ENCODE data around the gene PI4KB.
A peak's percentile ranks its signal among the peaks of the same experiment; 100 is the strongest.

DNA sequence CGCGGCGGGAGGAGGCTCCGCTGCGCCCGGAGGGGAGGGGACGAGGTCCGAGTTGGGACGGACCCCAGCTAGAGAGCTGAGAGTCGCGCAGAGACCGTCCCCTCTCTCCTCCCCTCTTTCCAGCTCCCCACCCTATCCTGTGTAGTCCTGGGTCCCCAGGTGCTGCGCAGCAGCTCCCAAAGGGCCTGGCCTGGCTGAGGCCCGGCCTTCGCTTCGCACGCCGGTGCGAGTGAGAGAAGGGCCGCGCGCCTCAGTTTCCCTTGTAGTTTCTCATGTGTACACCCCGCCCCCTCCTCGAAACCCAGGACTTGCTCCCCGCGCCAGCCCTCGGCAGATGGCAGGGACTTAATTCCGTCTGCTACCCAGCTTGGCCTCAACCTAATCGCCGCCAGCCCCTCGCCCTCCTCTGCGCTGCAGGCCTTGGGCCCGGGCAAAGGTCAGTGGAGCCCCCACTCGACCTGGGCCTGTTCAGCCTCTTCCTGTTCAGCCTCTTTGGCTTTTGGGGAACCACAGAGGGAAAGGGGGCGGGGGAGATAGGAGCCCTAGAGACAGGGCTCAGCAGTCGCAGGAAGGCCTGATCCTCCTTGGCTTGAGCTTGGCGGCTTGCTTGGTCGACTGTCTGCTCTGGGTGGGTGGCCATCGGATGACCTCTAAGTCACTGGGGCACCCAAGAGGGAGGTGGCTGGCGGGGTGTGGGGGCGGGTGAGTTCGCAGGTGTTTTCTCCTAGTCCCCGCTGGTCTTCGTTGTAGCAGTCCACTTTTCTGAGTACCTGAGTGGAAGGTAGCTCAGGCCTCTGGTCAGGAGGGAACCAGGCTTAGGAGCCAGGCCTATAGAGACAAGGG is 44.1 kb downstream of the PI4KB start:
- TF ChIP-seq FOSL2 (IDR thresholded peaks at IDR 0.05; ENCODE audit: borderline replicate concordance, low read depth) (no peak), RAD21 (IDR thresholded peaks at IDR 0.05; ENCODE audit: low read length) (no peak), JUND (IDR thresholded peaks at IDR 0.05) (no peak), MXI1 (IDR thresholded peaks at IDR 0.05; ENCODE audit: low read depth, low read length) (peak; percentile 52; the same call in 1 of the 2 replicates), EZH2phosphoT487 (IDR thresholded peaks at IDR 0.05; ENCODE audit: borderline replicate concordance, low read depth) (no peak)
- TF ChIP-seq, protein P1, sequence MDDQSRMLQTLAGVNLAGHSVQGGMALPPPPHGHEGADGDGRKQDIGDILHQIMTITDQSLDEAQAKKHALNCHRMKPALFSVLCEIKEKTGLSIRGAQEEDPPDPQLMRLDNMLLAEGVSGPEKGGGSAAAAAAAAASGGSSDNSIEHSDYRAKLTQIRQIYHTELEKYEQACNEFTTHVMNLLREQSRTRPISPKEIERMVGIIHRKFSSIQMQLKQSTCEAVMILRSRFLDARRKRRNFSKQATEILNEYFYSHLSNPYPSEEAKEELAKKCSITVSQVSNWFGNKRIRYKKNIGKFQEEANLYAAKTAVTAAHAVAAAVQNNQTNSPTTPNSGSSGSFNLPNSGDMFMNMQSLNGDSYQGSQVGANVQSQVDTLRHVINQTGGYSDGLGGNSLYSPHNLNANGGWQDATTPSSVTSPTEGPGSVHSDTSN (IDR thresholded peaks at IDR 0.05): no peak
- TF ChIP-seq, protein P2, sequence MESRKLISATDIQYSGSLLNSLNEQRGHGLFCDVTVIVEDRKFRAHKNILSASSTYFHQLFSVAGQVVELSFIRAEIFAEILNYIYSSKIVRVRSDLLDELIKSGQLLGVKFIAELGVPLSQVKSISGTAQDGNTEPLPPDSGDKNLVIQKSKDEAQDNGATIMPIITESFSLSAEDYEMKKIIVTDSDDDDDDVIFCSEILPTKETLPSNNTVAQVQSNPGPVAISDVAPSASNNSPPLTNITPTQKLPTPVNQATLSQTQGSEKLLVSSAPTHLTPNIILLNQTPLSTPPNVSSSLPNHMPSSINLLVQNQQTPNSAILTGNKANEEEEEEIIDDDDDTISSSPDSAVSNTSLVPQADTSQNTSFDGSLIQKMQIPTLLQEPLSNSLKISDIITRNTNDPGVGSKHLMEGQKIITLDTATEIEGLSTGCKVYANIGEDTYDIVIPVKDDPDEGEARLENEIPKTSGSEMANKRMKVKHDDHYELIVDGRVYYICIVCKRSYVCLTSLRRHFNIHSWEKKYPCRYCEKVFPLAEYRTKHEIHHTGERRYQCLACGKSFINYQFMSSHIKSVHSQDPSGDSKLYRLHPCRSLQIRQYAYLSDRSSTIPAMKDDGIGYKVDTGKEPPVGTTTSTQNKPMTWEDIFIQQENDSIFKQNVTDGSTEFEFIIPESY (IDR thresholded peaks at IDR 0.05; ENCODE audit: borderline replicate concordance, low read depth): no peak
- TF ChIP-seq, protein P3, sequence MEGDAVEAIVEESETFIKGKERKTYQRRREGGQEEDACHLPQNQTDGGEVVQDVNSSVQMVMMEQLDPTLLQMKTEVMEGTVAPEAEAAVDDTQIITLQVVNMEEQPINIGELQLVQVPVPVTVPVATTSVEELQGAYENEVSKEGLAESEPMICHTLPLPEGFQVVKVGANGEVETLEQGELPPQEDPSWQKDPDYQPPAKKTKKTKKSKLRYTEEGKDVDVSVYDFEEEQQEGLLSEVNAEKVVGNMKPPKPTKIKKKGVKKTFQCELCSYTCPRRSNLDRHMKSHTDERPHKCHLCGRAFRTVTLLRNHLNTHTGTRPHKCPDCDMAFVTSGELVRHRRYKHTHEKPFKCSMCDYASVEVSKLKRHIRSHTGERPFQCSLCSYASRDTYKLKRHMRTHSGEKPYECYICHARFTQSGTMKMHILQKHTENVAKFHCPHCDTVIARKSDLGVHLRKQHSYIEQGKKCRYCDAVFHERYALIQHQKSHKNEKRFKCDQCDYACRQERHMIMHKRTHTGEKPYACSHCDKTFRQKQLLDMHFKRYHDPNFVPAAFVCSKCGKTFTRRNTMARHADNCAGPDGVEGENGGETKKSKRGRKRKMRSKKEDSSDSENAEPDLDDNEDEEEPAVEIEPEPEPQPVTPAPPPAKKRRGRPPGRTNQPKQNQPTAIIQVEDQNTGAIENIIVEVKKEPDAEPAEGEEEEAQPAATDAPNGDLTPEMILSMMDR (IDR thresholded peaks at IDR 0.05): no peak
